ENCODE data around the gene CPED1.

The CPED1 gene

GRCh38 chr7:121002048-121002756 lies 13.7 kb downstream of the CPED1 start (continued):
- no peak for TF ChIP-seq ARNTL (CRISPR knock-in tag; IDR thresholded peaks at IDR 0.05; ENCODE audit: borderline replicate concordance, low read depth)
- TF ChIP-seq TOX (CRISPR knock-in tag; IDR thresholded peaks at IDR 0.05; ENCODE audit: borderline replicate concordance) = no peak
- no peak for TF ChIP-seq ZNF565 (CRISPR knock-in tag; conservative IDR thresholded peaks at IDR 0.05; ENCODE audit: low read depth)
- TF ChIP-seq TCF4 (CRISPR knock-in tag; IDR thresholded peaks at IDR 0.05; ENCODE audit: borderline replicate concordance) = no peak
- TF ChIP-seq PPARA (CRISPR knock-in tag; IDR thresholded peaks at IDR 0.05; ENCODE audit: borderline replicate concordance) = no peak
- TF ChIP-seq SNAI2 (CRISPR knock-in tag; IDR thresholded peaks at IDR 0.05) = no peak
- TF ChIP-seq CSDC2 (CRISPR knock-in tag; IDR thresholded peaks at IDR 0.05) = no peak
- no peak for TF ChIP-seq PATZ1 (CRISPR knock-in tag; IDR thresholded peaks at IDR 0.05; ENCODE audit: borderline replicate concordance)
- TF ChIP-seq ZFP3 (CRISPR knock-in tag; IDR thresholded peaks at IDR 0.05) = no peak
- no peak for TF ChIP-seq OSR1 (CRISPR knock-in tag; IDR thresholded peaks at IDR 0.05)
- no peak for TF ChIP-seq ZNF8 (CRISPR knock-in tag; IDR thresholded peaks at IDR 0.05)

- TF ChIP-seq PPARA (CRISPR knock-in tag; IDR thresholded peaks at IDR 0.05; ENCODE audit: borderline replicate concordance) (no peak), ISL1 (CRISPR knock-in tag; IDR thresholded peaks at IDR 0.05) (no peak), TCF4 (CRISPR knock-in tag; IDR thresholded peaks at IDR 0.05; ENCODE audit: borderline replicate concordance) (no peak), ARNTL (CRISPR knock-in tag; IDR thresholded peaks at IDR 0.05; ENCODE audit: borderline replicate concordance, low read depth) (no peak), ESRRG (CRISPR knock-in tag; IDR thresholded peaks at IDR 0.05) (no peak), ZNF565 (CRISPR knock-in tag; conservative IDR thresholded peaks at IDR 0.05; ENCODE audit: low read depth) (no peak), PATZ1 (CRISPR knock-in tag; IDR thresholded peaks at IDR 0.05; ENCODE audit: borderline replicate concordance) (no peak), CSRNP3 (CRISPR knock-in tag; IDR thresholded peaks at IDR 0.05) (no peak), TSHZ2 (CRISPR knock-in tag; IDR thresholded peaks at IDR 0.05) (no peak), POU6F1 (CRISPR knock-in tag; IDR thresholded peaks at IDR 0.05; ENCODE audit: borderline replicate concordance, low read depth) (no peak), GLIS3 (CRISPR knock-in tag; IDR thresholded peaks at IDR 0.05) (no peak), CREB5 (CRISPR knock-in tag; IDR thresholded peaks at IDR 0.05; ENCODE audit: low read depth) (no peak), SNAI2 (CRISPR knock-in tag; IDR thresholded peaks at IDR 0.05) (no peak), ZC3H10 (CRISPR knock-in tag; IDR thresholded peaks at IDR 0.05) (no peak)
- peak; percentile 64 for ATAC-seq
Measured at GRCh38 chr7:121002757-121003200, 14.3 kb downstream of the CPED1 start.

Measured in SK-N-SH treated with all-trans-retinoic acid at 6 μM for 48 hours (cell line).